HL-60/S4 treated with retinoic acid at 250 ng/mL for 4 days and 3 days (cell line): ENCODE results near the gene FARS2.
"Not testable (repeated sequence)": the region's sequence is repeated elsewhere in the genome, so short reads cannot be mapped to it uniquely, and the experiment has no call there.

ENCODE experiments used
- in situ Hi-C: fragments of 300-500 bp; cut with MboI; formaldehyde crosslinking; loops from 2 replicates; pipeline ENCODE4 v1.7.0; 2022; ENCODE audit warnings: low sequenced_read_pairs

Gene FARS2

GRCh38 chr6:5674141-5674540 is 412.8 kb downstream of the FARS2 start:
- in situ Hi-C loops: no loop called here

GRCh38 chr6:5674721-5675120 is 413.4 kb downstream of the FARS2 start:
- in situ Hi-C loops: no loop called here

- in situ Hi-C loops: no loop called here
Measured at GRCh38 chr6:5676701-5677100, 415.4 kb downstream of the FARS2 start.

- in situ Hi-C loops: no loop called here
Measured at GRCh38 chr6:5677219-5678000, 416.1 kb downstream of the FARS2 start.

- in situ Hi-C loops: no loop called here
Measured at GRCh38 chr6:5679270-5679669, 418.0 kb downstream of the FARS2 start.

GRCh38 chr6:5679691-5680090 is 418.4 kb downstream of the FARS2 start:
- in situ Hi-C loops: no loop called here

- in situ Hi-C loops: no loop called here
Measured at GRCh38 chr6:5680095-5680494, 418.8 kb downstream of the FARS2 start.

- in situ Hi-C loops: no loop called here
Measured at GRCh38 chr6:5681480-5681879, 420.2 kb downstream of the FARS2 start.

GRCh38 chr6:5682530-5682929 is 421.2 kb downstream of the FARS2 start:
- in situ Hi-C loops: no loop called here

GRCh38 chr6:5683747-5684146 is 422.4 kb downstream of the FARS2 start:
- in situ Hi-C loops: not testable (repeated sequence)

GRCh38 chr6:5684320-5685053 is 423.2 kb downstream of the FARS2 start:
- in situ Hi-C loops: no loop called here

GRCh38 chr6:5693225-5694145 is 432.2 kb downstream of the FARS2 start:
- in situ Hi-C loops: no loop called here

GRCh38 chr6:5695260-5696245 is 434.2 kb downstream of the FARS2 start:
- in situ Hi-C loops: no loop called here

- in situ Hi-C loops: no loop called here
Measured at GRCh38 chr6:5697508-5697907, 436.2 kb downstream of the FARS2 start.

GRCh38 chr6:5698318-5698717 is 437.0 kb downstream of the FARS2 start:
- in situ Hi-C loops: no loop called here

GRCh38 chr6:5699064-5699463 is 437.8 kb downstream of the FARS2 start:
- in situ Hi-C loops: not testable (repeated sequence)

- in situ Hi-C loops: no loop called here
Measured at GRCh38 chr6:5701174-5701573, 439.9 kb downstream of the FARS2 start.

GRCh38 chr6:5704708-5705107 is 443.4 kb downstream of the FARS2 start:
- in situ Hi-C loops: no loop called here

GRCh38 chr6:5705252-5705651 is 443.9 kb downstream of the FARS2 start:
- in situ Hi-C loops: no loop called here
